Stimulated activated CD8-positive, alpha-beta memory T cell treated with anti-CD3 and anti-CD28 coated beads, Interleukin-15, amount 100 ng/mL, for 48 hours (primary cell): ENCODE data around the gene ASIC4.

Experiments used
- DNase-seq, 2 donors: peaks; one replicate each; pipeline ENCODE4 v3.0.0-alpha.2; 2020; ENCODE audit warnings: low read depth in 2 of 2

Gene ASIC4

DNA sequence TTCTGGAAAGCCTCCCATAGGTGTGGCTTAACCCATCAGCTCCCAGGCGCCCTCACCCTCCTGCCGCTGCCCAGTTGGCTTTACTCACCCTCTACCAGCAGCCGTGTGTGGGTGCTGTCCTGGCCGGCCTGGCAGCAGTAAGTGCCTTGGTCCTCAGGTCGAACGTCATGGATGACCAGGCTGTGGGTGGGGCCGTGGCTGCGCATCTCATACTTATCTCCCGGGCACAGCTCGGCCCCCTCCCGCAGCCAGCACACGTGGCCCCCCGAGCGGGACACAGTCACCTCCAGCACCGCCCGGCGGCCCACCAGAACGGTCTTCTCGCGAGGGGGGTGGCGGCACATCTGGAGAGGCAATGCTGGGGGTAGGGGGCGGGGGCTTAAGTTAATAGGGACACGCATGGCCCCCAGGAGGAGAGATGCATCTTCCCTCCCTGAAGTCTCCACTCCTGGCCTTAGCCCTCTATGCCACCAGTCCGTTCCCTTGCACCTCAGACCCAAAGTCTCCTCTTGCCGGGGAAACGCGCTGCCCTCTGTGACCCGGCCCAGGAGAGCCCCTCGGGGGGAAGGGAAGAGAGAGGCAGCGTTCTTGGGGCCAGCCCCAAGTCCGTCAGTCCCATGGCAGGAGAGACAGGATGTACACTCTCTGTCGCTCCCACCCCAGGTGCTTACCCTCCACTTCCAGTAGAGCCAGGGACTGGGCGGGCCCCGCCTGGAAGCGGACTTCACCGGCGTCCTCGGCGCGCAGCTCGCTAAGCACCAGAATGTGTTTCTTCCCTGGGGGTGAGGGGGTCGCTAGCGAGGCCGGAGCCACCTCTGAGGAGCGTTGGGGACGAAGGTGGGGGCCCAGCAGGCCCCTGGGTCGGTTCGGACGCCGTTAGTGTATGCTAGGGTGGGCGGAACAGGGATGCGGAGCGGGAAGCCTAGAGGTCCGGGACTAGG is 37.4 kb downstream of the ASIC4 start:
- no peak for DNase-seq

- DNase-seq = peak; percentile 59 to 70
These were observed 38.3 kb downstream of the ASIC4 start for GRCh38 chr2:219552382-219553167.

DNA sequence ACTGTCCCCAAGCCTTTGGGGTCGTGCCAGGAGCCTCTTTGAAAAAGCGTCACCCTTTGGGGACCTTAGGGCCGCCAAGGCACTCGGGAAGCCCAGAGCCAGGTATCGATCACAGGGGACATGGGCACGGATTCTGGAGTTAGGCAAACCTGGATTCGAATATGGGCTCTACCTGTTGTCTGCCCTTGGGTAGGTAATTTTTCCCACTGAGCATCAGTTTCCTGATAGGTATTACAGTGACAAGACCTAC is 38.8 kb downstream of the ASIC4 start:
- DNase-seq = no peak

DNA sequence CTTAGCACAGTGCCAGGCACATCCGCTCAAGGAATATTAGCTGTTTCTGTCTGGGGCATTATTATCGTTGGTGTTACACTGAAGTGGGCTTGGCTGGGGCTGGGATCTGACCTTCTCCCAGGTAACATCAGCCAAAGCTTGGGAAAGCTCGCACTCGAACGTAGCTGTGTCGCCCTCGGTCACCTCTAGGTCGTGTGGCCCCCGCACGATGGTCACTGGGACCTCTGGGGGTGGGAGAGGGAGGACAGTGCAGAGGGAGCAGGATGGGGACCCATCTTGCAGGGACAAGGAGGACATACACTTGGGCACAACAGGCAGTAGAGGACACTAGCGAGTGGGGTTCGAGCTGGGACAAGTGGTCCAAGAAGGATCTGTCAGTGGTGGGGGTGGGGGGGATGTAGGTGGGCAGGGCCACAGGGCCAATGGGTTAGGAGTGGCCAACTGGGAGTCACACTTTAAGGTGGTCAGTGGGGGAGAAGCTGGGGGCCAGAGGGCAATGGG is 39.2 kb downstream of the ASIC4 start:
- no peak for DNase-seq

DNA sequence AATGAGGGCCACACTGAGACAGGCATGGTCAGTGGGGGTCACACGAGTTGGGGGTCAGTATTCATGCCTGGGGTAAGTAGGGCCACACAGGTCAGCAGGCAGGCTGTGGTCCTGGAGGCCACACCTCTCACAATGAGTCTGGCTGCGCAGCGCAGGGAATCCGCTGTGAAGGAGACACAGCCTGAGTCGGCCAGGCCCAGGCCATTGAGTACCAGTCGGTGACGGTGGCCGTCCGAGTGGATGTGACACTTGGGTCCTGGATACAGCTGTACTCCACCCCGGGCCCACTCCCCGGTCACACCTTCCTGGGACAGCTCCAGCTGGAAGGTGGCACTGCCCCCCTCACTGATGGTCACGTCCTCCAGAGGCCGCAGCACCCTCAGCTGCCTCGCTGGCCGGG is 40.1 kb downstream of the ASIC4 start:
- no peak for DNase-seq

DNA sequence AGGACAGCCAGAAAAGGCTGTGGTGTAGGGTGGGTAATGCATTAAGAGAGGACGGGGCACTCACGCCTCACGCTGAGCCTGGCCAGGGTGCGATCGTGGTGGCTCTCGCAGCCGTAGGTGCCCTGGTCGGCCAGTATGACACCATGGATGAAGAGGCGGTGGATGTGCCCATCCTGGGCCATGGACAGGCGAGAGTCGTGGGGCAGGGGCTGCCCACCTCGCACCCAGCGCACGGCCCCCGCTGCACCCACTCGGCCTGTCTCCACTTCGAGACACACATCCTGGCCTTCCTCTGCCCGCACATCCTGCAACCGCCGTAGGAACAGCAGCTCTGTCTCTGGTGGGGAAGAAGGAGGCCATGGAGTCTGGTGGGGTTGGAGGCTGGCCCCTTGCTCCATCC is 41.7 kb downstream of the ASIC4 start:
- no peak for DNase-seq

GRCh38 chr2:219556413-219556812 is 42.1 kb downstream of the ASIC4 start:
- no peak for DNase-seq

DNA sequence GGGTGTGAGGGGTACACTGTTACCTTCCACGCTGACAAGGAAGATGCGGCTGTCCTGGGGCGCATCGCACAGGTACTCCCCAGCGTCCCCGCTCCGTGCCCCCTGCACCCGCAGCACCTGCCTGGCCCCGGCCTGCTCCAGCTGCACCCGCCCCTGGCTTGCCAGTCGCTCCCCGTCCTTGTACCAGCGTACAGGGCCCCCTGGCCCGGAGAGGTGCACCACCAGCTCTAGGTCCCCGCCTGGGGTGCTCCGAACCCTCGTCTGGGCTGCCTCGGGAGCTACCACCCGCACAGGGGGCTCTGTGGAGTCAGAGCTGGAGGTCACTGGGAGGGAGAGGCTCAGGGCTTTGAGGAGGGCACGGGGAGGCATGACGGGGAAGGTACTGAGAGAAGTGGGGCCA is 43.0 kb downstream of the ASIC4 start:
- no peak for DNase-seq

DNA sequence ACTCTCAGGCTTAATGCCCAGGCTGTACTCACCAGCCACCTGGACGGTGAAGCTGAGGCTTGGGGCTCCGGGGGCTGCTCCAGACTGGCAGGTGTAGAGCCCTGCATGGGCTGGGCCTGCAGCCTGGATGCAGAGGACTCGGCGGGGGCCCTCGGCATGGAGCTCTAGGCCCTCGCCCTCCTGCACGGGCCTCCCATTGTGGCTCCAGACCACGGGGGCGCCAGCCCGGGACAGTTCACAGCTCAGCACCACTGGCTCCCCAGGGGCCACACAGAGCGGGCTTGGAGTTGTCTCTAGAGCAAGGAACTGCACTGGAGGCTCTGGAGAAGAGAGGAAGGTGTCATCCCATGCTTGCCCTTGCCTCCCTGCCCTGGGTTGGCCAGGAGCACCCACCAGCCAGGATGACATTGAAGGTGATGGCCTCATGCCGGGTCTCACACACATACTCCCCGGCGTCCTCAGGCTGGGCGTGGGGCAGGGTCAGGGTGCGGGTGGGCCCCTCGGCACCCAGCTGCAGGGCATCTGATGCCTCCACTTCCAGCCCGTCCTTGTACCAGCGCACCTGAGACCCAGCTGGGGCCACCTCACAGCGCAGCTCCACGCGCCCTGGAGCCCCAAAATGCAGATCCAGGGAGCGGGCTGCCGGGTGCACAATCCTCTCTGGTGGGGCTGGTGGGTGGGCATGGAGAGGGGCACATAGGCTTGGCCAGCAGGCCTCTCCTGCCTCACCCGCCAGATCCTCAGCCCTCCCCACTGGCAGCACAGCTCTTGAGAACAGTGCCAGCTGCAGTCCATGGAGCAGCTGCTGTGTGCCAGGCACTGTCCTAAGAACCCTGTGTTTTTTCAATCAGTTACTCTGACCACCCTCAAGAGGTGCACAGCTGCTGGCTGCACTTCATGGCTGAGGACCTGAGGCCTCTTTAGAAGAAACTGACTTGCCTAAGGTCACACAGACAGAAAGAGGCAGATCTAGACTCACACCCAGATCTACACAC is 43.8 kb downstream of the ASIC4 start:
- DNase-seq = no peak

DNA sequence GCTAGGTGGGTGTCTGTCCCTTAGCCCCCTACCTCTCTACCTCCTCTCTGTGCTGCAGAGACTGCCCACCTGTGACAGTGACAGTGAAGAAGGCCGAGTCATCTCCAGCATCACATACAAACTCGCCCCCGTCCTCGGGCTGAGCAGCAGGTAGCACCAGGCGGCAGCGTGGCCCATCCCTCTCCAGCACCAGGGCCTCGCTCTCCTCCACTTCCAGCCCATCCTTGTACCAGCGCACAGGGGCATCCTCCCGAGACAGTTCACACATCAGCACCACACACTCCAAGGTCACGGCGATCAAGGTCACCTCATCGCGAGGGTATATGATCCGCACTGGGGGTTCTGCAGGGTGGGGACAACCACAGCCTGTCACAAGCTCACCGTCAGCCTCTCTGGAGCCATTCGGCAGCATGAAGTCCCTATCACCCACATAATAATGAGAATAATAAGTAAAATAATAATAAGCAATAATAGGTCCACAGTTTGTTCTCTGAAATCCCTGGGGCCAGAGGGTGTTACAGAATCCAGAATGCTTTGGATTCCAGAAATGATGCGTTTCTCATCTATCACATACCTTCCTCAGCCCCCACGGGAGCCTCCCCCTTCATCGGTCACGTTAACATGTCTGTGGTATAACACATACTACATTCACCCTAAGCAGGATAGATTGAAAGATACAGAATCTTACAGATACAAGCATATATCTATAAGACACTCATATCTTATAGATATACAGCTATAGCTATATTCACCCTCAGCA is 45.1 kb downstream of the ASIC4 start:
- no peak for DNase-seq

GRCh38 chr2:219560037-219560892 is 46.0 kb downstream of the ASIC4 start:
- no peak for DNase-seq

GRCh38 chr2:219560893-219561178 is 46.6 kb downstream of the ASIC4 start:
- DNase-seq = no peak

DNA sequence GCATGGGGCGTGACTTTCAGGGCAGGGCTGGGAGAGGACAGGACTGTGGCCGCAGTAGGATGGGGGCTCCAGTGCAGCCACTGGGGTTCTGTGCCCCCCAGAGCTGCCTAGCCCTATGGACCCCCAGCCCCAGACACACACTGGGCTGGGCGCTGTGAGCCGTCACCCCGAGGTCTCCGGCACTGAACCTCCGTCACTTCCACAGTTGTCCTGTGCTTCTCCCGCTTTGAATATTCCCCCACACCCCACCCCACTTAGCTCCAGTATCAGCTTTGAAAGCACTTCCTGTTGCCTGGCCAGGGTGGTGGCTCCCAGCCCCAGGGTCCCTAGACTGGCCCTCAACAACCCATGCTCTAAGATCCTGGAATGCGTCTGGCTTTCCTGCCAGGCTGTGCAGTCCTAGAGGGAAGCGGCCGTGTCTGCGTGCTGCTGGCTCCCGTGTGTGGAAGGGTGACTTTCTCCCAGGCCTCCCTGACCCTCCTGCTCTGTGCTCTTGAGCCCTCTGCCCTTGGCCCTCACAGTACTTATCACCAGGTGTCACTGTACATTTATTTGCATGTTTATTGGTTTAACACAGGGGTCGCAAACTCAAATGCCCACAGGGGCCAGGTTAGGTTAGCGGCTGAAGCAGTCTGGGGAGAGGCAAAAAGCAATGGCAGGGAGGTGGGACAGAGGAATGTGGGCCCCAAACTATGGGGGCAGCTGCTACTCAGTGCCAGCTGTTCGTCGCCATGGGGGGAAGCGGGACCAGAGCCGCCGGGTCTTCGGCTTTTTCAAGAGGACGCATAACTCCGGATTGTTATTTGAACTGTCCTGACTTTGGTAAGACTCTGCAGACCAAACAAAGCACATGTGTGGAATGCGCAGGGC is 47.1 kb downstream of the ASIC4 start:
- DNase-seq = no peak

- DNase-seq = no peak
These were observed 48.1 kb downstream of the ASIC4 start for GRCh38 chr2:219562049-219563020.

DNA sequence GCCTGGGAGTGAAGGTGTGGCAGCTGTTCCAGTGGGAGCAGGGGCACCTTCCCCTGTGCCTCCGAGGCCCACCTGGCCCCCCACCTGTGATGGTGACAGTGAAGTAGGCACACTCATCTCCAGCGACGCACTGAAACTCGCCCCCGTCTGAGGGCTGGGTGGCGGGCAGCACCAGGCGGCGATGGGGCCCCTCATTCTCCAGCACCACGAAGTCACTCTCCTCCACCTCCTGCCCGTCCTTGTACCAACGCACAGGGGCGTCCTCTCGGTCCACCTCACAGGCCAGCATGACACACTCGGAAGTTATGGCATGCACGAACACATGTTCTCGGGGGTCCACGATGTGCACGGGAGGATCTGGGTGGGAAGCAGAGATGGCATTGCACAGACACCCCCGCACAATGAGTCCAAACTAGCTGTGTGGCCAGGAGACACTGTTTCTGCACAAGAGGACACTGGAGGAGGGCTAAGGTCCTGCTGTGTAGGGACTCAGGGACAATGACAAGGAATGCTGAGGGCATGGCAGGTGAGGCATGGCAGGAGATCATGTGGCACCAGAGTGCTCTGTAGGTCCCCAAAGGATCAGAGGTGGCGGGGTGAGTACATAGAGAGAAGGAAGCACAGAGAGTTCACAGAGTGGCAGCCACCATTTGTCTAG is 49.1 kb downstream of the ASIC4 start:
- DNase-seq = no peak

- no peak for DNase-seq
These were observed 51.1 kb downstream of the ASIC4 start for GRCh38 chr2:219565130-219566080.
